Ureter (tissue), 1 donor: ENCODE data around the gene DIAPH2. TPM values are rescaled to one million over a fixed set of nuclear protein-coding genes. Genes with fewer than 3 reads are reported as not detected.
"Not testable (repeated sequence)": the region's sequence is repeated elsewhere in the genome, so short reads cannot be mapped to it uniquely, and the experiment has no call there.

Source experiments
- DNase-seq: peaks from one replicate; pipeline ENCODE4 v3.0.0-alpha.2; 2020; ENCODE audit warnings: low spot score
- total RNA-seq: library from RNA; stranded (reverse); gene quantifications from one replicate; pipeline ENCODE4 v1.2.4, GENCODE V29; 2023
- donor health status: DM: yes; HTN: yes; CAD: no.

Gene DIAPH2
- total RNA-seq, 1 donor from 2014 or later, result 32.5 TPM

DNA sequence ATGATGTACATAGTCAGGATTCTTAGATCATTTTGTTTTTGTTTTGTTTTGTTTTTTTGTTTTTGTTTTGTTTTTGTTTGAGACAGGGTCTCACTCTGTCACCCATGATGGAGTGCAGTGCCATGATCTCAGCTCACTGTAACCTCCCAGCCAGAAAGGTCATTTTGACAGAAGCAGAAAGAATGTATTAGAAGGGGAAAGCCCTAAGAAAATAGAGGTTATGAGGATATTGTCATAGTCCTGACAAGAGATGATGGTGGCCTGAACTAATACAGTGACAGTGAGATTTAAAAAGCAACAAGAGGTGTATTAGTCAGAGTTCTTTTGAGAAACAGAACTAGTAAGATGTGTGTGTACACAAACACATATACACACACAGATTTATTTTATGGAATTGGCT lies 702.4 kb downstream of the DIAPH2 start:
- DNase-seq, result no peak

DNA sequence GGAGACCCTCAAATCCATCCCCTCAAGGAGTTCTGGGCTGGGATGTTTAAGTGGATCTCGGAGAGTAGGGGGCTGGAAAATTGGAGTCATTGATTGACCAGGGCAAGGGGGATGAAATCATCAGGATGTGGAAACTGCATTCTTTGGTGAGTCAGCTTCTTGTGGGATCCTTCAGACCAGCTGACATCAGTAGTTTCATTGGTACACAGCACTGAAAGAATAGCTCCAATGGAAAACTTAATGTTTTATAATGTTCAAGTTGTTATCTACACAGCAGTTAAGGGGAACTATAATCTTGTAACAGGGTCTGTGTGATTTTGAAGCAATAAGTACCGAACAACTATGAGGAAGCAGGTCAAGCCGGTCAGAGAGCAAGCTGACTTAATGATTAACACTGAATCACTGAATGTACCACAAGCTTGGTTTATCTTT lies 705.1 kb downstream of the DIAPH2 start:
- DNase-seq, result no peak

DNA sequence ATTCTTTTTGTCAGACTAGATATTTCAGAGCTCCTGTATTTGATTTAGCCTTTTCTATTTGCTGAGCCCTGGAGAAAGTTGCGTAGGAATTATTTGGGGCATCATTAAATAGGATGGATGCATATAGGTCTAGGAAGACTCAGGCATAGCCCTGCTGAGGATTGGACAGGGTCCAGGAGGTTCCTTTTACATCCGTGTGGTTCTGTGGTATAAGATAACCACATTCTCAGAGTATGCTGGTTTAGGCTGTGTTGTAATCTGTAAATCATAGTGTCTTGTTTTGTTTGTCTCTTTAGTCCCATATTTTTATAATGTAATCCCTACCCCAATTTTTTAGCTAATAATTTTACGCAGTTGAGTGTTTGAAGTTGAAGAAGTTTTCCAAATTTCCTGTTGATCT lies 712.7 kb downstream of the DIAPH2 start:
- DNase-seq, result no peak

DNA sequence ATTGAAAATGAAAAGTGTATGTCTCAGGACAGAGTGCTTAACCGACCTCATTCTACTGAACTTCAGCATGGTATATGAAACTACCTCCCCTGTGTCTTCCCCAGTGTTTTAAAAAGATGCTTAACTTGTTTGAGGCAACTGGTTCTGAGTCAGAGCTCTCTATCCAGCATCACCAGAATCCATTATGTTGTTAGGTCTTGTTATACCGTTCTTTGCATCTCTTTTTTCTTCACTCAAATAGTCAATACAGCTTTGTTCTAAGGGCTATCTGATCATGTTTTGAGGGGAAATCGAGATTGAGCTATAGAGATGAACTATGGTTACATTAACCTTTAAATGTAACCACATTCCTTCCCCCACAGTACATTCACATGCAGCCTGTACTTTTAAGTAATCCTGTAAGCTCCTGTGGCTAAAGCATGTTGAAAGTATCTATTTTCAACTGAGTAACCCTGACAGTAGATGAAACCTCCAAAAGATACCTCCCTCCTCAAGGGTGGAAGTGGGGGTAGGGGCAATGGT lies 713.4 kb downstream of the DIAPH2 start:
- DNase-seq, result no peak

DNA sequence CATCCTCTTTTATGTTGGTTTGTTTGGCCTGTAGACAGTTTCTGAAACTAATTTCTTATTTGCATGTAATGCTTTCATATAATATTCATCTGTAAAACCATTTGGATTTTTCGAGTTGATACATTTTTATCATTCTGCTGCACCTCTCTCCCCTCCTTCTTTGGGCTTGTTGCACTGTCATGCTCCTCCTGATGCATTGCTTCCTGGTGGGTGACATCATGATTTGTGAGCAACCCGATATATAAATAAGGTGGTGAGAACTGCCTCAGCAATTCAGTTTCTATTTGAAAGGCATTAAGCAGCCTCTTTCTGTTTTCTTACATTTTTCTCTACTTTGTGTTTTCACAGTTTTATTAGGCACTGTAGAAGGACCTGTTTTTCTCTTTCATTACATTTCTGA lies 714.8 kb downstream of the DIAPH2 start:
- no peak for DNase-seq

DNA sequence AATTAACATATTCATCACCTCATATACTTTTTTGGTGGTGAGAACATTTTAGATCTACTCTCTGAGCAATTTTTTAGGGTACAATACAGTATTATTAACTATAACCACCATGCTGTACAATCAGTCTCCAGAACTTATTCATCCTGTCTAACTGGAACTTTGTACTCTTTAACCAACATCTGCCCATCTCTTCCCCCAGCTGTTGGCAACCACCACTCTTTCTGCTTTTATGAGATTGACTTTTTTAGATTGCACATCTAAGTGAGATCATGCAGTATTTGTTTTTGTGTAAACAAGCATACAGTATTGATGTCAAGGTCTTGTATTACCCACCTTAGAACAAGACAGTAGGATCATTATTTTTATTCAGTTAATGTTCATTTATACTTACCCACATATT lies 715.9 kb downstream of the DIAPH2 start:
- DNase-seq, result no peak

DNA sequence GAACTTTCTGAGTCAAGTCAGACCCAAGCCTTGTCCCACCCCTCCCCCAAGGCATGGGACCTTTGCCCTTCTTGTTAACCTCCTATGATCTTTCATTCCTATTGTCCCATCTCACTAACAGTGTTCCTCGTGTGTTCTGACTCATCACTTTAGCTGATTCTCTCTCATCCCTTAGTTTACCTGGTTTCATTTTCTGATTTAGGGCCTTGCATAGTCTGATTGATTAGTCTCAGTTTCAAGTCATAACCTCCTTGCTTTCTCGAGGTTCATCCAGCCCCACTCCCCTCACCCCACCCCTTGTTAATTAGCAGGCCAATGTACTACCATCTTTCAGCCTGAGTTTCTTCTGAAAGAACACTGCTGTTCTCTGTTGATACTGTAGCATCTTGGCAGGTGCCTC lies 716.5 kb downstream of the DIAPH2 start:
- DNase-seq, result no peak

DNA sequence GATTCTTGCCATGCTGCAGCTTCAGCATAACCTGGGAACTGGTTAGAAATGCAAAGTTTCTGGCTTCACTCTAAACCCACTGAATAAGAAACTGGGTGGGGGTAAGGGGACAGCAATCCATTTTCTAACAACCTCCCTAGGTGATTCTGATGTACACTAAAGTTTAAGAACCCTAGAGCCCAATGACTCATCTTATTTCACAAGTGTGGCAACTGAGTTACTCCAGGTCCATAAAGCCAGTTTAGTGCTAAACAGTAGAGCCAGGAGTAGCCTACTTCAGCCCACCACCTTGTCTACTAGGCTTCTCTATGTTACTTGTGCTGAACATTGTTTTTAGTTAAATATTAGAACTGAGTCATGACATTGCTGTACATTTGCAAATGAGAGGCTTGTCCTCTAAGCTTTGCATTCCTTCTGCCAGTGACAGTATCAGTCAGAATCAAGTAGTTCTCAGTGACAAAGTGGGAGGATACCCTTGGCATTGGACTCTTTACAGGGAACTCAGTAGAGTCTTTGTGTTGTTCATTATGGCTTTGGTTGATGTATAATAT lies 717.0 kb downstream of the DIAPH2 start:
- DNase-seq, result no peak

DNA sequence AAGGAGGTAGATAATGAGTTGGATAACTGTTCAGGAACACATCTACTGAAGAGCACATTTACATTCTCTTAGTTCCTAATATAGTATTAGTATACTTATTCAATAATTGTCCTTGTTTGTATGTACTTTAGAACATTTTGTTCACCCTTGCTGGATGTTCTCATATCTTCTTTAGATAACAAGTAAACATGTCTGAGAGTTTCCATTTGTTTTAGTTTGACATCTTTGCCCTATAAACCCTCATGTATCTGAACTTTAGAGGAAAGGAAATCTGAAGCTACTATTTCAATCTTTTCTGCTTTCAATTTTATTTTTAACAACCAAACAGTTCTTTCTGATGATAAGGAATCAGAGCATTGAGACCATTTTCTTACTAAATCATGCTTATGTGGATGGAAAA lies 717.7 kb downstream of the DIAPH2 start:
- no peak for DNase-seq

DNA sequence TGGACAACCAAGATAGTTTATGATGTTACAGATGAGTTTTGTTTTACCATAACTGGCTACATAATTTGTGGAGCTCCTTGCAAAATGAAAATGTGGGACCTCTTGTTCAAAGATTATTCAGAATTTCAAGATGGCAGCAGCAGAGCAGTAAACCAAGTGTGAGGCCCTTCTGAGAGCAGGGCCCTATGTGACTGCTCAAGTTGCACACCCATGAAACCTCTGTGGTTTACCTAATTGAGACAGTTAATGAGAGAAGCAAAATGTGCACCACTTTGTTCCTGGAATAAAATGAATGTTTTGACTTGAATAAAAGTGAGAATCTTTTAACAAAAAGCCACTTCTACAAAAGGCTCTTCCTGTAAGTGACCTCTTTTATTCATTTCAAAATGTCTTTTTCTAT lies 718.3 kb downstream of the DIAPH2 start:
- no peak for DNase-seq

DNA sequence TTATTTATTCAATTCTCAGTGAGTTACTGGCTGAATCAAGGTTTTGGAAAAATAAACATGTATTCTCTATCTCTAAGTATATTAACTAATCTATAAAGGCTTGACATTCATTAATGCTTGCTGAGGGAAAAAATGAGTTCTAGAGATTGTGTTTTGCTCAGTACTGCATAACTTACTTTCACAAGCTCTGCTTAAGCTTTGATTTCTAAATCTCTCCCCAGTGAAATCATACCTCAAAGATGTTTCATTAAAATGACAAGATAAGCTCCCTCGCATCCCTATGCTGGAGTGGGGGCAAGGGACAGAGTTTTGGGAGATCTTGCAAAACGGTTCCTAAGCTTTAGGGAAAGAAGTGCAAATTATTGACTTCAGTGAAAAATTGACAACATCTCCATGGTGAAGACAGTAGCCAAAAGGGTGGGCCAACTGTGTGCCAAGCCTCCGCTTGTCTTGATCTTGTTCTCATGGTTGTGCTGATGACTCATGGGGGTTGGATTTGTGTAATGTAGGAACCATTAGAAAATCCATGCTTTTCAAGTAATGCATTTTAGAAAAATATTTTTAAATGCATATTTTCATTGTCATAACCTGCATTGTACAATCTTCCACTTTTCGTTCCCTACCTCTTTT lies 720.5 kb downstream of the DIAPH2 start:
- no peak for DNase-seq

DNA sequence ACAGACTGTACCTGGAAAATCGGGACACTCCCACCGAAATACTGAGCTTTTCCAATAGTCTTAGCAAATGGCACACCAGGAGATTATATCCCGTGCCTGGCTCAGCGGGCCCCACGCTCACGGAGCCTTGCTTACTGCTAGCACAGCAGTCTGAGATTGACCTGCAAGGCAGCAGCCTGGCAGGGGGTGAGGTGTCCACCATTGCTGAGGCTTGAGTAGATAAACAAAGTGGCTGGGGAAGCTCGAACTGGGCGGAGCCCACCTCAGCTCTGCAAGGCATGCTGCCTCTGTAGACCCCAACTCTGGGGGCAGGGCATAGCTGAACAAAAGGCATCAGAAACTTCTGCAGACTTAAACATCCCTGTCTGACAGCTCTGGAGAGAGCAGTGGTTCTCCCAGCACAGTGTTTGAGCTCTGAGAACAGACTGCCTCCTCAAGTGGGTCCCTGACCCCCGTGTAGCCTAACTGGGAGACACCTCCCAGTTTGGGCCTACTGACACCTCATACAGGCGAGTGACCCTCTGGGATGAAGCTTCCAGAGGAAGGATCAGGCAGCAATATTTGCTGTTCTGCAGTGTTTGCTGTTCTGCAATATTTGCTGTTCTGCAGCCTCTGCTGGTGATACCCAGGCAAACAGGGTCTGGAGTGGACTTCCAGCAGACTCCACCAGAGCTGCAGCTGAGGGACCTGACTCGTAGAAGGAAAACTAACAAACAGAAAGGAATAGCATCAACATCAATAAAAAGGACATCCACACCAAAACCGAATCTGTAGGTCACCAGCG lies 725.2 kb downstream of the DIAPH2 start:
- not testable (repeated sequence) for DNase-seq

DNA sequence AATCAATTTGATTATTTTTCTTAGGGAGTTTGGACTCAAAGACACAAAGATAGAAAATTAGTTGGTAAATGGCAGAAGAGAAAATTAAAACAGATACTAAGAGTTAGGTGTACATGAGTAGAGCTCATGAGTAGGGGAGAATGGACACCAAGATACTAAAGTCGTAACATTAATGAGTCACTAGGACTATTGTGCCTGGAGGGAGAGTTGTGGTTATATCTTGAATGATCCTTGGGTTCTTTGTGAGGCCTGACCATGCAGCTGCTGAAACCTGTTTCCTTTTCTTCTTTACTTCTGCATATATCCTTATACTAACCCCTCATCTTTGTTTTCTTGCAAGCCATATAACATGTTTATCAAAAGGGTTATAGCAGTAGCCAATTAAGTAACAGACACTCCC lies 731.8 kb downstream of the DIAPH2 start:
- DNase-seq, result no peak

DNA sequence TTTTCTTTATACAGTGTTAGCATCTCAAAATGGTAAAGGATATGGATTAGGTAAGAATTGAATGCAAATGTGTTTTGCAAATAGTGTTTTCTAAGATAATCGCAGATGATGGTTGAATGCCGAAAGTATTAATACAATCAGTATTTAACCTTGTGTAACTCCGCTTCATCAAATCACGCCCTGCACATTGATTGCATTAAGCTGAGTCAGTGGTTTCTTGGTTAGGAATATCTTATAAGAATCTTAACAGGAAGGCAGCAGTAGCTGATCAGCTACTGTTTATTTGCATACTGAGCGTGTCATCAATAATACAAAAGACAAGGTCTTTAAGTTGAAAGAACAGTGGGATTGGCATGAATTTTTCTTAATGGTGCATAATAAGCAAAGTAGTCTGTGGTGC lies 744.5 kb downstream of the DIAPH2 start:
- DNase-seq, result no peak

DNA sequence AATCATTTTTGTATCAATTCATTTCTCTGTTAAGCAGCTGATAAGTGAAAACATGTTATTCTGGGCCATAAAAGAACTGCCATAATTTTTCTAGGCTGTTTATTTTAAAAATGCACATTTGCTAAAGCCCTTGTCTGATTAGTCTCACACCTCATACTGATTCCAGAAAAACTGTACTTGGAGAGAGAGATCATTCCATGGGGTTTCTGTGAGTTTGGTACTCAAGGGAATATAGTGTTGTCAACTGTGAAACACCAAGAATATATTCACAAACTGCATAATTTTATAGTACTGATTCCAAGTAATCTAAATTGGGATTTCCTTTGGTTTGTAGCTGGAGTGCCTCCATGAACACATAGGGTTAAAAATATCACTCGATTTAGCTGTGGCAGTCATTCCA lies 746.6 kb downstream of the DIAPH2 start:
- DNase-seq, result no peak

DNA sequence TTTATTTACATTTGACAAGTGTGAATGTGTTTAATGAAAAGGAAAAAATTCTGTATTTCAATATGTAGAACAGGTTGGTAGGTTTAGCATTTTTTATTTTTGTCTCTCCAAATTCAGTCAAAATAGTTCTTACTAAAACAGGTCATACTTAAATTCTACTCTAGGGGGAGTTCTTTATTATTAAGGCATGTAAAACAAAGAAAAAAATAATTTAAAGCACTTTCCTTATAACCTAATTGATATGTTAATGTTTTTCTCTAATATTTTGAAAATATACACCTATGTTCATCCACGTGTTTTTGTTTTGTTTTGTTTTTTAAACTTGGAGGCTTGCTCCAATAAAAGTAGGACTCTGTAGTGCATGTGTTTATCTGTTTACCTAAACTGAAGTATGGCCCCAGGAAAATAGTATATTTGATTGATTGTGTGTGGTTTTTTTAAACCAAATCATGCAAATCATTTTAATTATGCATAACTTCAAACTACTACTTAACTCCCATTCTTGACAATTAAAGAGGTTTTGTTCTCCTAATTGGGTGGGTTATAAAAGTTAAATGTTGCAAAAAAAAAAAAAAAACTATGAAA lies 761.7 kb downstream of the DIAPH2 start:
- no peak for DNase-seq

DNA sequence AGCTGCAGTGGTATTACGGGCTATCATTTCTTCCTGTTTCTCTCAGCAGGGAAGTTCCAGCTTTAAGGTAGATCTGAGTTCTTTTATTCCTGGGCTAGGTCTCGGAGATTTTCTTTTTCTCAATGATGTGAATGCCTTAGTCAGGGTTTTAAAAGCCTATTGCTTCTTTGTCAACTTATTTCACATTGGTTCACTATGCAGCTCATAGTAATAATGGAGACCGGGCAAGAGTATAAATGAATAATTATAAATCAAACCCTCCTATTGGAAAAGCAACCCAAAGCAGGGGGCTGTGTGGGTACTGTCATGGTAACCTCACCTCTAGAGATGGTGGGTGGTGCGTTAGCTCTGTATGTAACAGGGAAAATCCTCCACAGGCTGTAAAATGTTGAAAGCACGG lies 762.7 kb downstream of the DIAPH2 start:
- no peak for DNase-seq

DNA sequence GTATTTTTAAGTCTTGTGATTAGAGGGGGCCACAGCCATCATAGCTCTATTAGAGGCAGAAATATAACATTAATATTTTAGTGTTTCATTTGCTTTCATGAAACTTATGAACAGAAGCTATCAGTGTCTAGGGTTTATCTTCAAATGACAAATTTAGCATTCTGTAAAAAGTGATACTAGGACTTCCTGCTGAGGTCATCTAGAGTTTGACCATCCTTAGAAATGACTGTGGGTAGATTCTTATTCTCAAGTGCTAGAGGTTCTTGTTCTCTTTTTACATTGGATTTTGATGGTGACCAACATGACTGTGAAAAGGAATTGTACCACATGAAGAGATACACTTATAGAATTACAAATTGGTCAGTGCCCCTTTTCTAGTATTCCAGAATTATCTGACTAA lies 767.6 kb downstream of the DIAPH2 start:
- DNase-seq, result no peak

DNA sequence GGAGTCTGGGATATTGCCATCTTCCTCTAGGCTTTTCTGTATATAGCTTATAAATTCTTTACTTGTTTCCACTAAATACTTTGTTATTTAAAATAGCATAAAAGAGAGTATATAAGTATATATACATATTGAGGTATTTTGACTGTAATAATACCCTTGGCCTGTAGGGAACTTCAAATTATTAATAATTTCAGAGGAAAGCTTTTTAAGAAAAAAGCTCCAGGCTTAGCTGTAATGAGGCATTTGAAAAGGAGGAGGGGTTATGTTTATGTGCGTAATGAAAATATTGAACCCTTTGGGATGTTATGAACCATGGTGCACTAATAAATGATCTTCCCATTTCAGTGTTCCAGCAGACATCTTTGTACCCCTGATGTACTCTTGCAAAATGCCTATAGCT lies 777.1 kb downstream of the DIAPH2 start:
- DNase-seq, result no peak

DNA sequence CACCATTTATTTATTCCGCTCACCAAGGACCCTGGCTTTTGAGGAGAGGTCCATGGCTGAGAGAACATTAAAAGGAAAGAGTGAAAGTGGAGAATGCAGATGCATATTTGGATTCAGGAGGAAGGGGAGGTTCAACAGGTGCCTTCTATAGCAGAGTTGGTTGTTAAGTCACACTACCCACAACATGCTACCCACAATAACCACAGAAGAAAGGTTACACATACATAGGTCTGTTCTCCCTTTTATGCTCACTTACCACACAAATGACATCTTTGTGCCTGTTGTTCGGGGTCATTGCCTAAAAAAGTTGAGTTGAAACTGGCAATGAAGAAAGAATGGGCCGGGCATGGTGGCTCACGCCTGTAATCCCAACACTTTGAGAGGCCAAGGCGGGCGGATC lies 786.4 kb downstream of the DIAPH2 start:
- DNase-seq, result no peak

DNA sequence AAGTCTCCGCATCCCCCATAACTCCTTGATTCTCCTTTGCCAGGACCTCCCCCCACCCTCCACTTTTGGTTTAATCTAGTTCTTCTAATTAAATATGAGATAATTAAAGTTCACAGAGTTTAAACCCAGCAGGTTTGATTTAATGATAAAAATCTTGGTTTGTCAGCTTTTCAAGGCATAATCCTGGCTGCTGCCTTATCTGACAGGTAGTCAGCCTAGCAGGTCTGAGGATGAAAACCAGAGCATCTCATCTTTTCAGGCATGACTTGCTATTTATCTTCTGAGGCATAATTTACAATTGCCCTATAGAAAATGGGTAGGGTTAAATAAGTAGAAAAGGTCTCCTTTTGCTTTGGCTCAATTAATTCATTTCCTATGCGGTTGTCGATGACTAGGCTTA lies 790.3 kb downstream of the DIAPH2 start:
- no peak for DNase-seq

DNA sequence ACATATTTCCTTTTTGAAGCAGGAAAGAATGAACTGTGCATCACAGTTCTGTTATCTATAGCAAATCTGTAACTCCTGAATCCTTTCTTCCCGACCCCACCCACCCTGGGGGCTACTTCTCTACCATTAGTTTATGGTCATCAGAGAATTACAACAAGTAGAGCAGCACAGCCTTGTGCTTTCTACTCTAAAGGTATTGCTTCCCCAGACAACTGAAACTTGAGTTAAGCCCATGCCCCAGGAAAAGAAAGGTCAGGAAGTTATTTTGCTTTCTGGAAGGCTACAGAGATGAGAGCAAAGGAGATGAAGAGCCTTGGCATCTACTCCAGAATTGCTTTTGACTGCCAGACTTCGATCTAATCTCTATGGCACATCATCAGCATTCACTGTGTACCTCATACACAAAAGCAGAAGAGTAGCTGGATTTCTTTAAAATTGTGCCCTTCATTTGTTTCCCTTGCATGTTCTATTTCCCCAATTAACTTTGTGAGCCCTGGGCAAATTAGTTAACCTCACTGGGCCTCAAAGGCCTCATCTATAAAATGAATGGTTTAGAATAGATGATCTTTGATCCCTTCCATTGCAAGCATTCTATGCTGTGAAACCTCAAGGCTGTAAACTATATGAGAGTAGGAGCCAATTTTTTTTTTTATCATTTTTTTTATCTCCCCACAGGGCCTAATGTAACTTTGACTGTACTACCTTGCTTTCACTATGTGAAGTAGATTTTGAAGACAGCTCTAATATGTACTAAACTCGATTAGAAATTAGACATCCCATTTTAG lies 794.7 kb downstream of the DIAPH2 start:
- DNase-seq, result no peak
